Activated CD4-positive, alpha-beta T cell treated with anti-CD3 and anti-CD28 coated beads for 4 hours (primary cell): Measurements from ENCODE around the gene FAM217B.

Source experiments
- DNase-seq, 2 donors: peaks; one replicate each; pipeline ENCODE4 v3.0.0-alpha.2; 2020

Gene FAM217B

GRCh38 chr20:59940129-59940955, at the start of gene FAM217B, which contains the start of gene PPP1R3D:
FAM217B (plus strand) TSS chr20:59940389; CDS start chr20:59943944, 3,555 bp downstream.
PPP1R3D (minus strand) TSS chr20:59940305; CDS start chr20:59939931, 374 bp downstream.
- peak; percentile 83 for DNase-seq

- no peak for DNase-seq
Observed at GRCh38 chr20:59891581-59891980, 48.6 kb upstream of the FAM217B start.

- no peak for DNase-seq
Observed at GRCh38 chr20:59895908-59896307, 44.3 kb upstream of the FAM217B start.

- DNase-seq = no peak
Observed at GRCh38 chr20:59902470-59902869, 37.7 kb upstream of the FAM217B start.

GRCh38 chr20:59903621-59904020, 36.6 kb upstream of the FAM217B start:
- no peak for DNase-seq

GRCh38 chr20:59908855-59909254, 31.3 kb upstream of the FAM217B start:
- no peak for DNase-seq

- DNase-seq = no peak
Observed at GRCh38 chr20:59911041-59911440, 29.1 kb upstream of the FAM217B start.

GRCh38 chr20:59912609-59913008, 27.6 kb upstream of the FAM217B start:
- DNase-seq = no peak

GRCh38 chr20:59920944-59921343, 19.2 kb upstream of the FAM217B start:
- DNase-seq = no peak

GRCh38 chr20:59923514-59923913, 16.7 kb upstream of the FAM217B start:
- DNase-seq = no peak

GRCh38 chr20:59925359-59925758, 14.8 kb upstream of the FAM217B start:
- no peak for DNase-seq

- DNase-seq = no peak
Observed at GRCh38 chr20:59925899-59926298, 14.3 kb upstream of the FAM217B start.

- DNase-seq = no peak
Observed at GRCh38 chr20:59931511-59932312, 8.5 kb upstream of the FAM217B start.

- no peak for DNase-seq
Observed at GRCh38 chr20:59932616-59933295, 7.4 kb upstream of the FAM217B start.

- peak; percentile 57 to 67 for DNase-seq
Observed at GRCh38 chr20:59933296-59933848, 6.8 kb upstream of the FAM217B start, which contains the start of gene SYCP2. SYCP2 (minus strand) TSS chr20:59933637; CDS start chr20:59922413, 11,224 bp downstream.

- DNase-seq = peak; percentile 74 to 77
Observed at GRCh38 chr20:59933849-59934585, 6.2 kb upstream of the FAM217B start.

GRCh38 chr20:59935457-59936185, 4.6 kb upstream of the FAM217B start:
- DNase-seq = no peak

GRCh38 chr20:59936409-59936808, 3.8 kb upstream of the FAM217B start:
- DNase-seq = no peak

- DNase-seq = no peak
Observed at GRCh38 chr20:59937150-59937549, 3.0 kb upstream of the FAM217B start.

GRCh38 chr20:59938221-59938620, 2.0 kb upstream of the FAM217B start:
- no peak for DNase-seq

GRCh38 chr20:59938696-59939051, 1.5 kb upstream of the FAM217B start:
- no peak for DNase-seq
